GM18873 (cell line): ENCODE measurements around the gene BNC2.

Source experiments
- ATAC-seq: cut with Tn5 transposase; IDR thresholded peaks from one replicate; pipeline ENCODE4 v1.9.1; 2021; ENCODE audit warnings: mild to moderate bottlenecking, moderate library complexity, moderate number of reproducible peaks; ENCODE audit not compliant: unreplicated experiment, low FRiP score

Gene BNC2

DNA sequence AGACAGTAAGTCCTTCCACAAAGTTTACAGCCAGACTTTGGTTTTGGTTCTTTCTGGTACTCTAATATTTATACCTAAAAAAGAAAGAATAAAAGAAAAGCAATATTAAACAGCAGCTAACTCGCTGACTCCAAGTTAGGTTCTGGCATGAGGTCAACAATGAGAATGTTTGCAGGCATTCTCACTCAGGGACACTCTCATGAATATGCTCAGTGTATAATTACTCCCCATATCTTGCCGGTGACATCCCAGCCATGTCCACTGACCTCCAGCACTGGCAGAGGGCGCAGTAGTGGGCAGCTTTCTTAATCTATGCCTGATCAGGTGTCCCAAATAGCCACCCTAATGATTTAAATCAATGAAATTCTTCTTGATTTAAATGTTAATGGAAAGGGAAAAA is 151.5 kb downstream of the BNC2 start:
- no peak for ATAC-seq

DNA sequence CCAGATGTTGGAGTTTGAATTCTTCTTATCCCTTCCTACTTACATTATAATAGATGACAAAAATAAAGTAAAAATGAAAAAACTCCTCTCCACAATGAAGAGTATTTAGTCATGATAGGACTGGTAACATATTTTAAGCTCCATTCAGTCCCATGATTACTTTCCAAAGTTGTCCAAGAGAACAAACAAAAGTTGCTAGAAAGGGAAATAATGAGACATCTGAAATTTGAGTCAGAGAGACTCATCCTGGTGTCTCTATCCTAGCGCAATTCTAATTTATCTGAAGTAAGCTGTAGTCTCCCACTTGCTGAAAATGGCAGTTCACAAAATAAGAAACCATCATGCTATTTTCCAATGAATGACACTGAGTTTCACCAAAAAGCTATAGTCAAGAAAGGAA is 152.2 kb downstream of the BNC2 start:
- no peak for ATAC-seq

DNA sequence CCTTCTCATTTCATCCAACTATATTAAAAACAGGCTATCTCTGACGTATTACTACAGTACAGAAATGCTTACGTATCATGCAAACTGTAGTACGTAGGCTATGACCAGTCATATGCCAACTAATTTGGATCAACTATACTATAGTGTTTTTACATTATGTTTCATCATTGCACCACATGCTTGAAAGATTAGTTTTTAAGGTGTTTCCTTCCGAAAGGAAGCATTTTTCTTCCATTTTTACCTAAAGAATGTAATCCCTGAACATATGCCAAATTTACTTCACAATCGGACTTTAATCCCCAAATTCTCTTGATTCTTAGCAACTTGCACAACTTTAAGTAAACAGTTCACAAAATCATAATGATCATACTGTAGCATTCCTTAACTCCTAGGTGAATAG is 153.9 kb downstream of the BNC2 start:
- no peak for ATAC-seq

DNA sequence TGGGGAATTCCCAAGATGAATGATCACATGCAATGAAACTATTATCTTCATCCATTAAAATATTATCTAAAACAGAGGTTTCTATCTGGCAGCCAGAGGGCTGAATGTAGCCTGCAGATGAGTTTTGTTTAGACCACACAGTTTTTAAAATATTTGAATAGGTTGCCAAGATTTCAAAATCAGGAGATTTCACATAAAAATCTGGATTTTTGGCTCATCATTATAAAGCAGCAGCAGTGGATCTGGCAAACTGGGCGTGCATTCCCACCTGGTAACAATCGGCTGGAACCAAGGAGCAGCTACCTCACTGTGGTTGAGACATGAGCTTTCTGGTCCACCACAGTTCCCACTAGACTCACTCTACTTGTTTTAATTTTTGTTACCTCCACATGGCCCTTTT is 155.1 kb downstream of the BNC2 start:
- ATAC-seq: no peak

DNA sequence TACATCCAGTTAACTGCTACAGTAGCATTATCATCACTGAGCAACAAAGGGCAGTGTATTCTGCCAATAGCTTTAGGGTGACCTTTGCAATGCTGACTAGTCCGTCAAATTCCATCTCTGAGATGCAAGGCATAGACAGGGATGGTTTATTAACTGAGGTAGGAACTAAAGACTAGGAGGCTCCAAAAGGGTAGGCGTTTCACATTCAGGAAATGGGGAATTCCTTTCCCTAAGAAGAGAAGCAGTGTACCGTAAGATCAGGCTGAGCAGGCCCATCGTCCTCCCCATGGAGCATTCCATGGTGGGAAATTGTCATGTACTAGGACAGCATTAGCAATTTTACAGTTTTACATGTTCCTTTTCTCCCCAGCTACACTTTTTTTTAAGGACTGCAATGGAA is 157.7 kb downstream of the BNC2 start:
- no peak for ATAC-seq

DNA sequence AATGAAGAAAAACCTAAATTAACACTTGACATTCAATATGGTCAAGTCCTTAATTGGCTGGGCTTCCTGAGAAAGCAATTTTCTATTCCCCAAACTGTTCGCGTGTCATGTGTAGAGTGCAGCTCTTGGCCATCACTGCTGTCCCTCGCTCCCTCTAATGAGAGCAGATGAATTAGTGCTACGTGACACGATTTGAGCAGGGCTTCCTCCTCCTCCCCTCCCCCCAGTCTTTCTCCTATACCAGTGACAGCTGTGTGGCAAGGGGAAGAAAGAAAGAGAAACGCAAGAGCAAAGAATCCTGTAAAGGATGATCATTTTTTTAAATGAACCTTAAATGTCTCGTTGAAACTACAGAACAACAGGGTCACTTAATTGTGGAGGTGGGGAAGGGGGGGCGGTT is 159.6 kb downstream of the BNC2 start:
- ATAC-seq: no peak

DNA sequence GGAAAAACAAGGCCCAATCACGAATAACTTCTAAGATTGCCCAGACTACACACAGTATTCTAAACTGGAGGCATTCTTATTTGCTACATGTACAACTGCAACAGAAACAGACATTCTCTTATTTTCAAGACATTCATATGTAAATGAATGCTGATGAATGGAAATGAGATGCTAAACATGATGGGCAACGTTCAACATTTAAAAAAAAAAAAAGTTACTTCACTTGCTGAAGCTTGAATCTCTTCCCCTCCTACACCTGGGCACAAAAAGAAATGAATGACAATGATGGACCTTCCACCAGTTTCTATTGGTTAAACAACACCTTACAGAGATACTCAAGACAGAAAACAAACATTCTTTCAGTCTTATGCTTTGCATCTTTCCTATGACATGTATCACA is 160.5 kb downstream of the BNC2 start:
- ATAC-seq: no peak

DNA sequence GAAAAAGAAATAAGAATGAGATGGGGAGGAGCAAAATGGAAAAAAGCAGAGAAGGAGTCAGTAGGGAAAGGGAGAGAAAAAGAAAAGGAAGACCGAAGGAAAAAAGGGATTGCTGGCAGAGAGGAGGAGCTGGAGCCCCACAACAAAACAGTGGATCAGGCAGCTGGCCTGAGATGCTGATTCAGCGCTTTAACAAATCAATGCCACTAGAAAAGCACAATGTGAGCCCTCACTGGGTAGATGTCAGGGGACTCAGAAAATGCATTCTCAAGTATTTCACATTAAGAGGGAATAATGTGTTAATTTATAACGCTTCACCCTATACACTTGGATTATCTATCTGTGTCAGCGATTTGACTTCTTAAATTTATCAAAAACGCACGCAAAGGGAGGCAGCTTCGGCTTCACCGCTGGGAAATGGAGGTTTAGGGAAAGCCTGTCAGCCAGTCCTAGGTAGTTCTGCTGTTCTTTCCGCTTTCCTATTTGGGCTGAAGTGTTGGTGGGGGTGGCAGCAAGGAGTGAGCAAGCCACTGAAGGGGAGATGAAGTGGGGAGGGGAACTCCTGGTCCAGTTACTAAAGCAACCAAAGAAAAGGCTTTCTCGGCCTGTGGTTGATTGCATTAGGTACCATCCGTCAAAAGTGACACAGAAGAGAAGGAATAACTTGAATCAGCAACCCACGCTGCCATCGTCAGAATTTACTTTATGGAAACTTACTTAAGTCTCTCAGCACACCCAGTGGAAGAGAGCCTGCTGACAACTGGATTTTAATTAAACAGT is 161.6 kb downstream of the BNC2 start:
- ATAC-seq: no peak

DNA sequence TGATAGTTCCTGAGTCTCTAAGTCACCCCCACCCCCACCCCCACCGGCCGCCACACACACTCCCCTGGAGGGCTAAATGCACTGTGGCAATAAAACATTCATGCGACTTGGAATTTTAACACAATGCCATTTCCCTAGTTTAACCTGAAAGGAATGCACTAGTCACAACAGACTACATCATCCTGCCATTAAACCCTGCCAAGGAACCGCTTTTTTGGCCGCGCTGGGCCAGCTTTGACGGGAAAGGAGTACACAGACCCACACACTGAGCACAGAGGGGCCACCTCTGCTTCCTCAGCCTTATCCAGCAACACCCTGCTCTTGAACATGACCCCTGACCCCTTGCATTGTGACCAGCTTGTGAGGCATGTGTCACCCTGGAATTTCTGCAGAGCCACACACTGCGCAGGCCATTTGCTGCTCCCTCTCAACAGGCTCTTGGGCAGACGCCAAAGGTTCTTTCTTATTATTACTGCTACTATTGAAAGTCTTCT is 165.3 kb downstream of the BNC2 start:
- ATAC-seq: no peak

DNA sequence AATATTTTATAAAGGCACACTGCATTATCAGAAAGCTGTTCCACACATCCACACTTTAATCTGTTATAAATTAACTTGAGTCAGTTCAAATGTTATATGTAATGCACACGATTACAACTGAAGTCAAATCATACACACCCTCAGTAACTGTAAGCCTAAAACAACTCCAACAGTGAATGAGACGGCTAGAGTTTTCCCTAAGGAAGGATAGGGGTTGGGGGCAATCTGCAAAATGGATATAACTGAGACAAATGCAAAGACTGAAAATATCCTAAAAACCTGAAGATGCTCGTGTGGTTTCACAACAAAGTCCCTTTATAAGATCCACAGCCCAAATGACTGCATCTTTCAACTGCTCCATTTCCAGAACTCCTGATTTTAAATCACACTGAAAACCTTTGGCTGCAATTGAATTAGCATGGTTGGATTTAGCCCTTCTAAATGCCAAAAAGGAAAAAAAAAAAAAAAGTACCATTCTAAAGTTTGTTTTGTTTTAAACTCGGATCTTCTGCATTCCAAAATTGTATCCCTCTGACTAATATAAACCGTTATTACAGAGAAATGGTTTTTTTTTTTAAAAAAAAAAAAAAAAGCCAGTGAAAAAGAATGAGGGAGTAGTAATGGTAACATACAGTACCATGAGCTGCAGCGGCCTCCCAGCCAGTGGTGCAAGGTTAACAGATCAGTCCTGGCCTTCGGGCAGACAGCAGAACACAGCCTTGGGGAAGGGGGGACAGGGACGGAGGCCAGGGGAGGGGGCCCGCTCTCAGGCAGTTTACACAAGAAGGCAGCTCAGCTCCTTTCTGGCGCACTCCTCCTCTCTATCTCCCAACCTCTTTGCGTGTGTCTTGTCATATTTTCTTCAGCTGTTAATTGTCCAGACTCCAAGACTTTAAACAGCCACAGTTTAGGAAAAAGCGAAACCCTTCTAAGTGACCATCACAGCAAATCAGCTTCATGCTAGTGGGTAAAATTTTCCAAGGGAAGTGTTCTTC is 166.1 kb downstream of the BNC2 start:
- no peak for ATAC-seq

DNA sequence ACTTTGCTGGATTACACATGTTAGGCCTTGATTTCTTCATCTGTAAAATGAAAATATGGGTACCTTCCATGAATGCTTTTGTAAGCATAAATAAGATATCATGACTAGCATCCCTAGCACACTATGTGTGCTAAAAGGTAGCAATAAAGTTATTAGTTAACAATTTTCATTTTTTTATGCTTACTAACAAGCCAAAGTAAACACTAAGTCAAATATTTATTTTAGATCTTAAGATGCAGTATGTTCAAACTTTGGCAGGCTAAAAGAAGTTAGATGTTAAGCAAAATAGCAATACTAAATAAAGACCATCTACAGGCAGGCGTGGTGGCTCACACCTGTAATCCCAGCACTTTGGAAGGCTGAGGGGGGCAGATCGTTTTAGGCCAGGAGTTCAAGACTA is 169.1 kb downstream of the BNC2 start:
- ATAC-seq: no peak

DNA sequence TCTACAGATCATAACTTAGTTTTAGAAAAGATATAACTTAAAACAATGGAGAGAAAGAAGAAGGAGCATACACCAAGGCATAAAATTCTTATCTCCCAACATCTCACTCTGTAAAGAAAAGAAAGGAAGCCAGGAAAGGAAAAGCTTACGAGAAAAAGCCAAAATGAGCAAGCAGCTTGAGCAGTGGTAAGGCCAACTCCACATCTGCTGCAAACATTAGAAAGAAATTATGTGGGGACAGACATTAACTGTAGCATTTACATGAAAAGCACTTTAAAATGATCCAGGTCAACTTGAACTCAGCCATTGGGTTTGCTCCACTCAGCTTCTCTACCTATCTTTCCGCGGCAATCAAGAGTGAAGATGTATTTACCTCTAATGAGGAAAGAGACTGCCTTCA is 176.9 kb downstream of the BNC2 start:
- no peak for ATAC-seq

DNA sequence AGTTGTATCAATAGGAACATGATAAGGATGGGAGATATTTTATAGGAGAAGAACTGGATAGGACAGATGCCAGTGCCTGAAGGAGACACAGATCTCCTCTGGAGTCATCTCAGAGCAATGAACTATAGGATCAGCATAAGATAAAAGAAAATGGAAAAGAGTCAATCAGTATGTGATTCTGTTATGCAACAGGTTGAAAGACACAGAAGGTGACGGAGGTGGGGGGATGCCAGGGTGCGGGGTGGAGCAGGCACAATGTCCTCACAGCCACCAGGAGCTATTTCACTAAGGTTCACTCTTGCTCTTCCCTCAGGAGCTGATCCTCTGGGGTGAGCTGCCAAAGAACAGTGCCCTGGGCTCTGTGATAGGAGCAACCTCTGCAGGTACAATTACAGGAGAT is 179.8 kb downstream of the BNC2 start:
- ATAC-seq: no peak

DNA sequence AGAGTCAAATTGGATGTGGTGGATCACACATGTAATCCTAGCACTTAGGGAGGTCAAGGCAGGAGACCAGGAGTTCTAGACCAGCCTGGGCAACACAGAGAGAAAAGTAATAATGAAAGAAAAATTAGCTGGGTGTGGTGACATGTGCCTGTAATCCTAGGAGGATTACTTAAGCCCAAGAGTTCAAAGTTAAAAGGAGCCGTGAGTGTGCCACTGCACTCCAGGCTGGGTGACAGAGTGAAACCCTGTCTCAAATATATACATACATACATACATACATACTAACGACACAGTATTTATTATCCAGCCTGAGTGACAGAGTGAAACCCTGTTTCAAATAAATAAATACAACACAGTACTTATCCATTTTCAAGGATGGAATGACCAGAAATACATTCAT is 180.3 kb downstream of the BNC2 start:
- ATAC-seq: no peak

DNA sequence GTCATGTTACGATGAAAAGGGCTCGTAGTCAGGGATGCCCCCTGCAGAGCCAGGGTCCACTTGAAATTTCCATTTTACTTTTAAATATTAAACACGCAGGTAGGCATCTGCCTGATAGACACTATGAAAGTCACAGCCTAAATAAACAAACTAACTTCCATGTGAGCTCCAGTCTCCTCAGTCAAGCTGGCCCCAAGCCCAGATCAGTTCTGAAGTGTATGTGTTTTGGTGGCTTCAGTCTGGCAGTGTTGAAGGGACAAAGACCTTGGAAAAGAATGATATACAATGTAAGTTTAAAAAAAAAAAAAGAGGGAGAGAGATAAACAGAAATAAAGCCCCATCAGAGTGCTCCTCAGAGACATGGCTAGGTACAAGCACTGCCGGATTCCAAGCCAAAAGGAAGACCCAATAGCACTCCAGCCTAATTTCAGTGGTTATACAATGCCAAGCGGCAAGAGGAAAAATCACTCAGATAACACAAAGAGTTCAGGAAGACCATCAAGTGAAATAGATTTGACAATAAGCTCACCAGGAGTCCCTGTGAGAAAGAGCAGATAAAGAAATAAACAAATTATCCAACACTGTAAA is 181.0 kb downstream of the BNC2 start:
- no peak for ATAC-seq

DNA sequence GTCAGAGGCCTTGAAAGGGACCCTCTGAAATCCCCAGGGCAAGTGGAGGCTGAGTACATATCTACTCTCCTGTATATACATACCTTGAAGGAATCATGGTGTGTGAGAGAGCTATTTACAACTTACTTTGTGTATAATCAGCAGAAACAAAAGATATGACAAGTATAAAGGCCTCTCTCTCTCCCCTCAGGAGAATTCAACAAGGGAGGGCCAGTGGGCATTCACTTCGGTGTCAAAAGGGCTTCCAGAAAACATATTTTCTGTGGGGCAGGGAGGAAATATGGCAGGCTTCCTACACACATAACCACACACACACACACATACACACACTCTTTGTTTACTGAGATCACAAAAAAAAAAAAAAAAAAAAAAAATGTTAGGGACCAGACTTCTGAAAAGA is 181.7 kb downstream of the BNC2 start:
- no peak for ATAC-seq

DNA sequence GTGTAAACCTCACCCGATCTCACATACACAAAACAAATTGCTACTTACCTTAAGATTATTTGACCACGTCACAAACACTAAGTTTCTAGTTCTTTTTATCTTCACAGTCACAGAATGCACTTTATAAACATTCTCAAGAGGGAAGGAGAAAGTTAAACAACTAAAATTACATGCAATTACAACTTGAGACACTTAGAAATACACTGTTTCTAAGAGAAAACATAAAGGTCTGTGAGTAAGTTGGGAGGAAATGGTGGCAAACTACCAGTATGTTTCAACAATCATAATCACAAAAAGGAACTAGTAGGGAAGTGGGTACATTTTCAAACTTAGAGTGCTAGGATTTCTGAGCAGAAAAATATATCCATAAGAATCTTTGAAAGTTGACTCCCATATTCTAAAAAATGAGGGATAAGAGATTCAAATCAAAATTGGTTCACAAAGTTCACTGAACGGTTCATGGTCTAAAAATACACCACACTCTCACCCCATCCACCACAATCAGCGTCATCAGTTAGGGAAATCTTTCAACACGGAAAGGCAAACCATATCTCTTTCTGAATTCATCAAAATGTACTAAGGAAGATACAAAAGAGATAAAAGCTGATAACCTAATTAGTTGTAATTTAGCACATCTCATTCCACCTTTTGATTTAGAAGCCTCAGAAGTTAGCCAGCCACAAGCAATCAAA is 182.6 kb downstream of the BNC2 start:
- no peak for ATAC-seq

DNA sequence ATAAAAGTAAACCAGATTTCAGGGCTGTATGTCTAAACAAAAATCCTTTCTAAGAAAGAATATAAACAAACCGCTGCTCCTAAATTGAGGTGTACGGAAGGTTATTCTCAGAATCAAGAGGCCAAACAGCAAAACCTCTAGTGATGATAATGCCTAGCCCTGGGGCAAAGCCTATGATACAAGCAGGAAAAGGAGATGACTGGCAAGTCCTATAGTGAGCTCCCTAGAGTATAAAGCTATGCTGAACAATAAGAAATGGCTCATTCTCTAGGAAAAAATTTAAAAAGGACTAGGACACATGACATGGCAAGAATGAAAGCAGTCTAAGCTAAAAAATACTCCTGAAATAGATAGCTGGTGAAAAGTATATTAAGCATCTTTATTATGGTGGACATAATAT is 187.1 kb downstream of the BNC2 start:
- ATAC-seq: no peak

DNA sequence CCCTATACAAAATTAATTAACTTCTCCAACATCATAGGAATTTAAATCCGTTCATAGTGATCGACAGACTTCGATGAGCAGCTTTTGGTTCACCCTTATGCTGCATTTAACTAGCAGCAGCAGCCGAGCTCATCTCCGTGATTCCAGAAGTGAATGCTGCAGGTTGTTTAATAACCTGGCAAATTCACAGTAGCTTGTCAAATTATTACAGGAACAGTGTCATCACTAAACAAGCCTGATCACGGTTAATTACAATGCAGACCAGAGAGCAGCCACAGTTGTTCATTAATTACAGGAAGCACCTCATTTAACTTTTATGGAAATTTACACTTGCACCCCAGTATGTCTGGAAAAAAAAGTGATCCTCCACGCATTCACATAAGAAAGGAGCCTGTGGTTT is 188.2 kb downstream of the BNC2 start:
- ATAC-seq: no peak

DNA sequence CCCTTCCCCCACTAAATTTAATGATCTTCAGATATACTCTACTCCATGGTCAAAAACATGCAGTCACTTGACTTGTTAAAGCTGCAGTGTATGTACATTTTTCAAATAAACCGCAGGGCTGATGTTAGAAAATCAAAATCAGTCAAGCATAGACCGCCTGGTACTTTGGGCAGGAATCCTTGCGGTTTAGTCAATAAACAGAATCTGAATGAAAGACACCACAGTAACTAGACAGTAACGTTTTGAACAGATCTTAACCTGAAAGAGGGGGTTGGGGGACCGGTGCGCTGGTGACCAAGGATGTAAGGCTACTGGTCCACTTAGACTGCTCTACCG is 188.8 kb downstream of the BNC2 start:
- no peak for ATAC-seq
